Measurements from ENCODE around the gene F10. TPM values are rescaled to one million over a fixed set of nuclear protein-coding genes. Genes with fewer than 3 reads are reported as not detected.
"Not testable (repeated sequence)": the region's sequence is repeated elsewhere in the genome, so short reads cannot be mapped to it uniquely, and the experiment has no call there.

Gene F10
- total and polyA plus RNA-seq, 9 of the 15 experiments (the other 6 are each of a cell fraction or from before 2014, with no cell fraction given) = 0.04 to 0.09 (median 0.07) TPM; not detected in 5

DNA sequence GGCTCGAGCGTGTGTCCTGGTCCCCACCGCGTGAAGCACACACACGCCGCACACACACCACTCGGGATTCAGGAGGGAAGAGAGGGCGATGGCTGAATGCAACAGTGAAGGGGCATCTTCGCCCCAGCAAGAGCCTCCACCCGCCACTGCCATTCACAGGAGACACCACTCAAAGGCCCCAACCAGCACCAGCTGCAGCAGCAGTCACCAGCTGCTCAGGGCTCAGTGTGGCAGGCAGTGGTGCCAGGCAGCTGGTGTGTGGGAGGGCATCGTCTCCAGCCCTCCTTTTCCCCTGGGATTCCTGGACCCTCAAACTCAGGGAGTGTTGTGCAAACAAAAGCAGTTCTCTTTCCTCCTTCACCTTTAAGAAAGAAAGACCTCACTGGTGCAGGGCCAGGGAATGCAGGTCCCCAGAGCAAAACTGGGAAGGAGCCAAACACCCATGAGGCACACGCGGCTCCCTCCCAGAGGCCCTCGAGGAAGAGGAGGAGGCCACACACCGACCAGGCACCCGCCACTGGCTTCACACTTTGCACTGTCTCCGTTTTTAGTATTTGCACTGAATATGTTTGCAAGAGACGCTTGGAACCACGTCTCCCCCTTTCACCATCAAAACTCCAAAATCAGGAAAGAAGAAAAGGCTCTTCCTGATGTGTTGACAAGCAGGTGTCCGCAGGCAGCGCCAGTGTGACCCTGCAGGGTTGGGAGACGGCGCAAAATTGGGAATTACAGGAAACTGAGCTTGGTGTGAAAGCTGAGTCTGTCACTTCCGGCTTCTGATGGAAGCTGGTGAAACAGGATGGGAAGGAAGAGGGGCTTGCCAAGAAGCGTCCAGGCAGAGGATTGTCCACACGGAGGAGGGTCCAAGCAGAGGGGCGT, 43.5 kb upstream of the F10 start:
- H3K9me1 ChIP-seq (ENCODE audit: control insufficient read depth, insufficient read depth, low read length) = no peaks in the 10 kb centered on the region
- 0 out of 2 replicates have a peak, but pooled peaks cover 6% of the 10 kb centered on the region for H4K20me1 ChIP-seq (replicated peaks; ENCODE audit: control insufficient read depth, insufficient read depth, low read length)
- in situ Hi-C loops (cut with MboI) (no loop called here), intact Hi-C loops (cut with micrococcal nuclease) (no loop called here)
- ATAC-seq (no peak), FAIRE-seq (no peak), DNase-seq (ENCODE audit: extremely low read depth in 1 of 4, low spot score in 3 of 4) (no peak)
- peaks cover 0 to 23% of the 10 kb centered on the region in 2 experiments; a peak in 1 of 5 replicates for H3K4me1 ChIP-seq (replicated peaks in 1 of 2; ENCODE audit: control insufficient read depth in 2 of 2, insufficient read depth in 2 of 2, low read length in 2 of 2)
- no peaks in the 10 kb centered on the region for H3K36me3 ChIP-seq (ENCODE audit: control insufficient read depth, insufficient read depth, low read length)
- CTCF ChIA-PET (ENCODE audit: low intra/inter-chr PET ratio) = no interaction called here
- no TSS peak for BruUV-seq (replicated peaks)
- no peak overlapping the region for H2AFZ ChIP-seq (ENCODE audit: low read depth, low read length)
- H3K9me3 ChIP-seq (replicated peaks; ENCODE audit: control insufficient read depth, insufficient read depth, low read depth, low read length) = no peaks in the 10 kb centered on the region
- no peaks in the 10 kb centered on the region for H3K79me2 ChIP-seq (ENCODE audit: control insufficient read depth, insufficient read depth, low read length)
- no peak overlapping the region for H3K27ac ChIP-seq (ENCODE audit: extremely low read depth, low read depth, low read length)
- peaks cover 0 to 83% of the 10 kb centered on the region in 2 experiments; a peak in 3 of 5 replicates for H3K27me3 ChIP-seq (ENCODE audit: control insufficient read depth in 2 of 2, insufficient read depth in 2 of 2, low read length in 2 of 2)
- TF ChIP-seq, protein P1, sequence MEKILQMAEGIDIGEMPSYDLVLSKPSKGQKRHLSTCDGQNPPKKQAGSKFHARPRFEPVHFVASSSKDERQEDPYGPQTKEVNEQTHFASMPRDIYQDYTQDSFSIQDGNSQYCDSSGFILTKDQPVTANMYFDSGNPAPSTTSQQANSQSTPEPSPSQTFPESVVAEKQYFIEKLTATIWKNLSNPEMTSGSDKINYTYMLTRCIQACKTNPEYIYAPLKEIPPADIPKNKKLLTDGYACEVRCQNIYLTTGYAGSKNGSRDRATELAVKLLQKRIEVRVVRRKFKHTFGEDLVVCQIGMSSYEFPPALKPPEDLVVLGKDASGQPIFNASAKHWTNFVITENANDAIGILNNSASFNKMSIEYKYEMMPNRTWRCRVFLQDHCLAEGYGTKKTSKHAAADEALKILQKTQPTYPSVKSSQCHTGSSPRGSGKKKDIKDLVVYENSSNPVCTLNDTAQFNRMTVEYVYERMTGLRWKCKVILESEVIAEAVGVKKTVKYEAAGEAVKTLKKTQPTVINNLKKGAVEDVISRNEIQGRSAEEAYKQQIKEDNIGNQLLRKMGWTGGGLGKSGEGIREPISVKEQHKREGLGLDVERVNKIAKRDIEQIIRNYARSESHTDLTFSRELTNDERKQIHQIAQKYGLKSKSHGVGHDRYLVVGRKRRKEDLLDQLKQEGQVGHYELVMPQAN (IDR thresholded peaks at IDR 0.05; ENCODE audit: borderline replicate concordance) = no peak
- TF ChIP-seq ZNF311 (CRISPR knock-in tag; IDR thresholded peaks at IDR 0.05) (no peak), RUNX1 (IDR thresholded peaks at IDR 0.05; ENCODE audit: low read depth) (no peak), ZNF699 (CRISPR knock-in tag; IDR thresholded peaks at IDR 0.05; ENCODE audit: insufficient replicate concordance) (no peak), NR2C2 (CRISPR knock-in tag; IDR thresholded peaks at IDR 0.05) (no peak), NR2C2 (tag; IDR thresholded peaks at IDR 0.05) (no peak), SMC3 (conservative IDR thresholded peaks at IDR 0.05; ENCODE audit: insufficient read depth, low read depth, low read length) (no peak), MEIS2 (IDR thresholded peaks at IDR 0.05; ENCODE audit: partially characterized antibody) (no peak), SMAD3 (CRISPR knock-in tag; conservative IDR thresholded peaks at IDR 0.05) (no peak), RBM17 (IDR thresholded peaks at IDR 0.05; ENCODE audit: borderline replicate concordance, low read depth, low read length) (no peak)
- H3K4me3 ChIP-seq = no peak overlapping the region
- H3K4me2 ChIP-seq (ENCODE audit: insufficient read depth, low read length) = no peak overlapping the region
- 5% methylated on average over 21 of the region's 27 CpGs for WGBS (ENCODE audit: insufficient coverage, low coverage, missing lambda C conversion rate)
- POLR2A ChIA-PET = no interaction called here
- H3K9ac ChIP-seq (ENCODE audit: insufficient read depth in 1 of 2, low read depth in 2 of 2, low read length in 2 of 2) = no peak overlapping the region

DNA sequence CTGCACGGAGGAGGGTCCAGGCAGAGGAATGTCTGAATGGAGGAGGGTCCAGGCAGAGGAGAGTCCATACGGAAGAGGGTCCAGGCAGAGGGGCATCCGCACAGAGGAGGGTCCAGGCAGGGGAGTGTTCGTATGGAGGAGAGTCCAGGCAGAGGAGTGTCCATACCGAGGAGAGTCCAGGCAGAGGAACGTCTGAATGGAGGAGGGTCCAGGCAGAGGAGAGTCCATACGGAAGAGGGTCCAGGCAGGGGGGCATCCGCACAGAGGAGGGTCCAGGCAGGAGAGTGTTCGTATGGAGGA, 42.9 kb upstream of the F10 start:
- H3K36me3 ChIP-seq (ENCODE audit: control insufficient read depth, insufficient read depth, low read length); H3K27ac ChIP-seq (ENCODE audit: extremely low read depth, low read depth, low read length); POLR2A ChIA-PET; H3K4me3 ChIP-seq; in situ Hi-C loops (cut with MboI); DNase-seq (ENCODE audit: extremely low read depth in 1 of 4, low spot score in 3 of 4); CTCF ChIA-PET (ENCODE audit: low intra/inter-chr PET ratio); H2AFZ ChIP-seq (ENCODE audit: low read depth, low read length); BruUV-seq (replicated peaks); ATAC-seq; H3K9me3 ChIP-seq (replicated peaks; ENCODE audit: control insufficient read depth, insufficient read depth, low read depth, low read length); H3K9ac ChIP-seq (ENCODE audit: insufficient read depth in 1 of 2, low read depth in 2 of 2, low read length in 2 of 2); H4K20me1 ChIP-seq (replicated peaks; ENCODE audit: control insufficient read depth, insufficient read depth, low read length); H3K9me1 ChIP-seq (ENCODE audit: control insufficient read depth, insufficient read depth, low read length); H3K79me2 ChIP-seq (ENCODE audit: control insufficient read depth, insufficient read depth, low read length); H3K4me2 ChIP-seq (ENCODE audit: insufficient read depth, low read length); FAIRE-seq; intact Hi-C loops (cut with micrococcal nuclease): not testable (repeated sequence)
- Histone ChIP-seq H3K4me1 (replicated peaks in 1 of 2; ENCODE audit: control insufficient read depth in 2 of 2, insufficient read depth in 2 of 2, low read length in 2 of 2) (peaks cover 0 to 23% of the 10 kb centered on the region in 2 experiments; a peak in 1 of 5 replicates), H3K27me3 (ENCODE audit: control insufficient read depth in 2 of 2, insufficient read depth in 2 of 2, low read length in 2 of 2) (peaks cover 0 to 81% of the 10 kb centered on the region in 2 experiments; a peak in 3 of 5 replicates)
- 2% methylated on average over 5 of the region's 9 CpGs for WGBS (ENCODE audit: insufficient coverage, low coverage, missing lambda C conversion rate)

Data from K562 (cell line).